Measurements from ENCODE around the gene HS2ST1. TPM values are rescaled to one million over a fixed set of nuclear protein-coding genes. Genes with fewer than 3 reads are reported as not detected.
A peak's percentile ranks its signal among the peaks of the same experiment; 100 is the strongest.
"Not testable (repeated sequence)": the region's sequence is repeated elsewhere in the genome, so short reads cannot be mapped to it uniquely, and the experiment has no call there.

HS2ST1 gene
- 19.8 and 22.4 TPM in 2 replicates for polyA plus RNA-seq (2011; rRNA removed)
- polyA minus RNA-seq (2011; rRNA and poly(A)+ RNA removed), result 13.8 and 19.0 TPM in 2 replicates

DNA sequence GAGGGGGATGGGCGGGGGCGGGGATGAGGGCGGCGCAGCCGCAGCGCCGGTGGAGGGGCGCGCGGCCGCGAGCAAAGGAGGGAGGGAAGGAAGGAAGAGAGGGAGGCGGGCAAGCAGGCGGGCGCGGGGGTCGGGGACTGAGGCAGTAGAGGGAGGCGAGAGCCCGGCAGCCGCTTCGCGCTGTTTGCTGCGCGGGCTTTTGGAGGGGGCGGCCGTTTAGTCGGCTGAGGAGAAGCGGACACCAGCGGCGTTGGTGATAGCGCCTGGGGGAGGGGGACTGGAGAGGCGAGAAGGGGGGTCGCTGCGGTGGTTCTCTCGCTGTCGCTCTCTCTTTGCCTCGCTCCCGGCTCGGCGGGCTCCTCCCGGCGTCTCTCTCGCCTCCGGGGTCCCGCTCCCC is at the start of gene HS2ST1:
HS2ST1 (plus strand) TSS at position 35 of the 397 bp plus-strand sequence.
- POLR2A ChIA-PET, result interaction anchor here (0.7 to 1.3 kb wide), 6 partner anchors 13 to 980 kb away, joined by 3 to 7 read pairs (median 4); partner anchors contain the start of gene SH3GLB1
- Histone ChIP-seq H3K27ac (ENCODE audit: low read depth, low read length) (peak within 1 kb of the TSS; percentile 86), H3K9me3 (ENCODE audit: control insufficient read depth, insufficient read depth, low read length) (no peaks in the 10 kb centered on the region; the same call in 1 of the 2 replicates), H3K27me3 (ENCODE audit: control insufficient read depth, insufficient read depth, low read length) (no peaks in the 10 kb centered on the region), H3K4me3 (ENCODE audit: low read depth, low read length) (peak within 1 kb of the TSS; percentile 100)
- TF ChIP-seq, protein P1, sequence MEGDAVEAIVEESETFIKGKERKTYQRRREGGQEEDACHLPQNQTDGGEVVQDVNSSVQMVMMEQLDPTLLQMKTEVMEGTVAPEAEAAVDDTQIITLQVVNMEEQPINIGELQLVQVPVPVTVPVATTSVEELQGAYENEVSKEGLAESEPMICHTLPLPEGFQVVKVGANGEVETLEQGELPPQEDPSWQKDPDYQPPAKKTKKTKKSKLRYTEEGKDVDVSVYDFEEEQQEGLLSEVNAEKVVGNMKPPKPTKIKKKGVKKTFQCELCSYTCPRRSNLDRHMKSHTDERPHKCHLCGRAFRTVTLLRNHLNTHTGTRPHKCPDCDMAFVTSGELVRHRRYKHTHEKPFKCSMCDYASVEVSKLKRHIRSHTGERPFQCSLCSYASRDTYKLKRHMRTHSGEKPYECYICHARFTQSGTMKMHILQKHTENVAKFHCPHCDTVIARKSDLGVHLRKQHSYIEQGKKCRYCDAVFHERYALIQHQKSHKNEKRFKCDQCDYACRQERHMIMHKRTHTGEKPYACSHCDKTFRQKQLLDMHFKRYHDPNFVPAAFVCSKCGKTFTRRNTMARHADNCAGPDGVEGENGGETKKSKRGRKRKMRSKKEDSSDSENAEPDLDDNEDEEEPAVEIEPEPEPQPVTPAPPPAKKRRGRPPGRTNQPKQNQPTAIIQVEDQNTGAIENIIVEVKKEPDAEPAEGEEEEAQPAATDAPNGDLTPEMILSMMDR (IDR thresholded peaks at IDR 0.05; ENCODE audit: low read depth, low read length), result no peak
- CTCF ChIA-PET, result interaction anchor here (0.8 to 2.8 kb wide), 8 partner anchors 11 to 210 kb away, joined by 3 to 13 read pairs (median 6); partner anchors contain the start of gene SH3GLB1
- DNase-seq (ENCODE audit: low read depth, low spot score), result no peak

DNA sequence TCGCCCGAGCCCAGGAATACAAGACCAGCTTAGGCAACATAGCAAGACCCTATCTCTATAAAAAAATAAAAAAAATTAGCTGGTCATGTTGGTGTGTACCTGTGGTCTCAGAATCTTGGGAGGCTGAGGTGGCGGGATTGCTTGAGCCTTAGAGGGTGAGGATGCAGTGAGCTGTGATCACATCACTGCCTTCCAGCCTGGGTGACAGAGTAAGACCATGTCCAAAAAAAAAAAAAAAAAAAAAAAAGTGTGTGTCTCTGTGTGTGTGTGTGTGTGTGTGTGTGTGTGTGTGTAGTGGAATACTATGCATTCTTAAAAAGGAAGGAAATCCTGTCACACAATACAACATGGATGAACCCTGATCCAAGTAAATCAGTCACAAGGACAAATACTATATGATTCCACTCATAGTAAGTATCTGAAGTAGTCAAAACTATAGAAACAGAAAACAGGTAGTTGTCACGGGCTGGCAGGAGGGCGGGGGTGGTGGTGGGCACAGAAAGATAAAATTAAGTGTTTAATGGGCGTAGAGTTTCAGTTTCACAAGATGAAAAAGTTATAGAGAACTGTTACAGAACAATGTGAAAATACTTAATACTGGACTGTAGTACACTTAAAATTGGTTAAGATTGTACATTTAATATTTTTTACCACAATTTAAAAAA is 48.3 kb upstream of the HS2ST1 start:
- POLR2A ChIA-PET, result interaction anchor here (0.7 kb wide), 1 partner anchor 9 kb away, joined by 5 read pairs; no protein-coding TSS in a partner anchor
- Histone ChIP-seq H3K27me3 (ENCODE audit: control insufficient read depth, insufficient read depth, low read length) (no peaks in the 10 kb centered on the region), H3K27ac (ENCODE audit: low read depth, low read length) (no peak overlapping the region), H3K4me3 (ENCODE audit: low read depth, low read length) (no peak overlapping the region), H3K9me3 (ENCODE audit: control insufficient read depth, insufficient read depth, low read length) (no peaks in the 10 kb centered on the region)
- CTCF ChIA-PET, result interaction anchor here (0.6 kb wide), 1 partner anchor 10 kb away, joined by 5 read pairs; no protein-coding TSS in a partner anchor
- no peak for DNase-seq (ENCODE audit: low read depth, low spot score)
- TF ChIP-seq, protein P1 (IDR thresholded peaks at IDR 0.05; ENCODE audit: low read depth, low read length), result no peak

DNA sequence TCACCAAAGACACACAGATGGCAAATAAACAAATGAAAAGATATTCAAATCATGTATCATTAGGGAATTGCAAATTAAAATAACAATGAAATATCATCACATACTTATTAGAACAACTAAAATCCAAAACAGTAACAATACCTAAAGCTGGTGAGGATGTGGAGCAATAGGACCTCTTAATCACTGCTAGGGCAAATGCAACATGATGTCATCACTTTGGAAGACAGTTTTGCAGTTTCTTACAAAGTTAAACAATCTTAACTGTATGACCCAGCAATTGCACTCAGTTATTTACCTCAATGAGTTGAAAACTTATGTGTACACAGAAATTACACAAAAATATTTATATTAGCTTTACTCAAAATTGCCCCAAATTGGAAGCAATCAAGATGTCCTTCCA is 47.8 kb upstream of the HS2ST1 start:
- ChIA-PET CTCF (no interaction called here), POLR2A (no interaction called here)
- Histone ChIP-seq H3K4me3 (ENCODE audit: low read depth, low read length) (no peak overlapping the region), H3K27me3 (ENCODE audit: control insufficient read depth, insufficient read depth, low read length) (no peaks in the 10 kb centered on the region), H3K27ac (ENCODE audit: low read depth, low read length) (no peak overlapping the region), H3K9me3 (ENCODE audit: control insufficient read depth, insufficient read depth, low read length) (no peaks in the 10 kb centered on the region)
- TF ChIP-seq, protein P1 (IDR thresholded peaks at IDR 0.05; ENCODE audit: low read depth, low read length), result no peak
- peak; percentile 29 for DNase-seq (ENCODE audit: low read depth, low spot score)

DNA sequence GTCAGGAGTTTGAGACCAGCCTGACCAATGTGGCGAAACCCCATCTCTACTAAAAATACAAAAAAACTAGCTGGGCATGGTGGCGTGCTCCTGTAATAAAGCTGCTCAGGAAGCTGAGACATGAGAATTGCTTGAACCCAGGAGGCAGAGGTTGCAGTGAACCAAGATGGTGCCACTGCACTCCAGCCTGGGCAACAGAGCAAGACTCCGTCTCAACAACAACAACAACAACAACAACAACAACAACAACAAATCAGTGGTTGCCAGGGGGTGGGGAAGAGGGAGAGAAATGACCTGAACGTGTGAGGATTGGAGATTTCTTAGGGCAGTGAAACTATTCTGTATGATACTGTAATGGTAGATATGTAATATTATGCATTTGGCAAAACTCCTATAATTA is 47.2 kb upstream of the HS2ST1 start:
- DNase-seq (ENCODE audit: low read depth, low spot score); H3K27ac ChIP-seq (ENCODE audit: low read depth, low read length); CTCF ChIA-PET; H3K27me3 ChIP-seq (ENCODE audit: control insufficient read depth, insufficient read depth, low read length); POLR2A ChIA-PET; H3K9me3 ChIP-seq (ENCODE audit: control insufficient read depth, insufficient read depth, low read length); H3K4me3 ChIP-seq (ENCODE audit: low read depth, low read length): not testable (repeated sequence)

DNA sequence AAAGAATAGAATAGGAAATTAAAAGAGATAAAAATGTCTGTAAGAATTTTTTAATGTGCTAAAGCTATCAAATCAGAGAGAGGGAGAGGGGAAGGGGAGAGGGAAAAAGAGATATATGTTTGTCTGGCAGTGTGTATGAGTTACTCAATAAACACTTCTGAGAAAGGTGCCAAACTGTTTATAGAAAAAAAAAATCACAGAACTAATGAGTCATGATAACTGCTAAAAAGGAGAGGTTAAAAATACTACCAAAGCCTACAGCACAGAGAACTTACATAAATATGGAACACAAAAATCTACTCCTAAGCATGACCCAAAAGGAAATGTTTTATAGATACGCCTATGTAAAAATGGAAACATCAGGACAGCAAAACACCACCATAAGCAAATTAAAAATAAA is 46.0 kb upstream of the HS2ST1 start:
- H3K4me3 ChIP-seq (ENCODE audit: low read depth, low read length), result no peak overlapping the region
- no peak overlapping the region for H3K27ac ChIP-seq (ENCODE audit: low read depth, low read length)
- TF ChIP-seq, protein P1 (IDR thresholded peaks at IDR 0.05; ENCODE audit: low read depth, low read length), result no peak
- ChIA-PET CTCF (no interaction called here), POLR2A (no interaction called here)
- no peaks in the 10 kb centered on the region for H3K27me3 ChIP-seq (ENCODE audit: control insufficient read depth, insufficient read depth, low read length)
- H3K9me3 ChIP-seq (ENCODE audit: control insufficient read depth, insufficient read depth, low read length), result peaks cover 7% of the 10 kb centered on the region; the same call in 1 of the 2 replicates
- DNase-seq (ENCODE audit: low read depth, low spot score), result no peak

All from AG04450 (cell line).